Activated CD8-positive, alpha-beta memory T cell treated with anti-CD3 and anti-CD28 coated beads, Interleukin-2, amount 10 ng/mL, durations not matched to agents 7 days and 5 days (primary cell): Measurements from ENCODE around the gene CUL5. TPM values are rescaled to one million over a fixed set of nuclear protein-coding genes. Genes with fewer than 3 reads are reported as not detected.
"Not testable (repeated sequence)": the region's sequence is repeated elsewhere in the genome, so short reads cannot be mapped to it uniquely, and the experiment has no call there.

Experiments used
- ATAC-seq: fragments of 150-1000 bp; cut with Tn5 transposase; one replicate; pipeline ENCODE4 v1.10.0; 2021; ENCODE audit warnings: moderate library complexity
- CTCF ChIA-PET: fragments of 350-600 bp; sonication (Branson Sonifier 250); formaldehyde crosslinking; loops from one replicate; lab custom pipeline; 2021; ENCODE audit warnings: antibody characterized with exemption; lab: Charles Lee
- DNase-seq: peaks from one replicate; pipeline ENCODE4 v3.0.0-alpha.2; 2020
- H3K27ac Mint-ChIP-seq: one replicate; pipeline ENCODE4 v1.8.0; 2021; ENCODE audit warnings: mild to moderate bottlenecking, mixed read lengths
- H3K27me3 Mint-ChIP-seq: one replicate; pipeline ENCODE4 v1.8.0; 2021; ENCODE audit warnings: mixed read lengths
- H3K36me3 Mint-ChIP-seq: one replicate; pipeline ENCODE4 v1.8.0; 2021; ENCODE audit warnings: mild to moderate bottlenecking, mixed read lengths
- H3K4me1 Mint-ChIP-seq: one replicate; pipeline ENCODE4 v1.8.0; 2021; ENCODE audit warnings: mixed read lengths
- H3K4me3 Mint-ChIP-seq: one replicate; pipeline ENCODE4 v1.8.0; 2021; ENCODE audit warnings: mild to moderate bottlenecking, moderate library complexity, mixed read lengths
- H3K9me3 Mint-ChIP-seq: one replicate; pipeline ENCODE4 v1.8.0; 2022; ENCODE audit warnings: low read depth, mixed read lengths
- total RNA-seq, 2 experiments: library from RNA; stranded (reverse); gene quantifications; one replicate each; pipeline ENCODE4 v1.2.3, GENCODE V29; 2021

CUL5 gene
- total RNA-seq, 2 experiments from 2014 or later: 28.4 to 34.4 TPM

DNA sequence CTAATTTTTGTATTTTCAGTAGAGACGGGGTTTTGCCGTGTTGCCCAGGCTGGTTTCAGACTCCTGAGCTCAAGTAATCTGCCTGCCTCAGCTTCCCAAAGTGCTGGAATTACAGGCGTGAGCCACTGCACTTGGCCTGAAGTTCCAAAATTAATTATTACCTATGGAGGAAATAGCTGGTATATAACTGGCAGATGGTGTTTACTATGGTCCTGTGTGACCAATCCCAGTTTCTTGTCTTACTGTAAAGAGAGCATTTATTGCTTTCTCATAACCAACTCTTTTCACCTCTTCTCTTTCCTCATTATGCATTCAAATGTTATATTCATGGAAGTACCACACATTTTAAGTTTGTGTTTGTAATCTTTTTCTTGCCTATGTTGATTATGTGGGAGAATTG lies 88.5 kb downstream of the CUL5 start:
- peaks cover 23% of the 10 kb centered on the region for H3K36me3 Mint-ChIP-seq
- no peaks in the 10 kb centered on the region for H3K9me3 Mint-ChIP-seq
- DNase-seq (no peak), ATAC-seq (no peak)
- no peak overlapping the region for H3K27ac Mint-ChIP-seq
- no peaks in the 10 kb centered on the region for H3K27me3 Mint-ChIP-seq
- no peaks in the 10 kb centered on the region for H3K4me1 Mint-ChIP-seq
- CTCF ChIA-PET: interaction anchor here (1.2 kb wide), 1 partner anchor 475 kb away, joined by 3 read pairs; no protein-coding TSS in a partner anchor
- no peak overlapping the region for H3K4me3 Mint-ChIP-seq

DNA sequence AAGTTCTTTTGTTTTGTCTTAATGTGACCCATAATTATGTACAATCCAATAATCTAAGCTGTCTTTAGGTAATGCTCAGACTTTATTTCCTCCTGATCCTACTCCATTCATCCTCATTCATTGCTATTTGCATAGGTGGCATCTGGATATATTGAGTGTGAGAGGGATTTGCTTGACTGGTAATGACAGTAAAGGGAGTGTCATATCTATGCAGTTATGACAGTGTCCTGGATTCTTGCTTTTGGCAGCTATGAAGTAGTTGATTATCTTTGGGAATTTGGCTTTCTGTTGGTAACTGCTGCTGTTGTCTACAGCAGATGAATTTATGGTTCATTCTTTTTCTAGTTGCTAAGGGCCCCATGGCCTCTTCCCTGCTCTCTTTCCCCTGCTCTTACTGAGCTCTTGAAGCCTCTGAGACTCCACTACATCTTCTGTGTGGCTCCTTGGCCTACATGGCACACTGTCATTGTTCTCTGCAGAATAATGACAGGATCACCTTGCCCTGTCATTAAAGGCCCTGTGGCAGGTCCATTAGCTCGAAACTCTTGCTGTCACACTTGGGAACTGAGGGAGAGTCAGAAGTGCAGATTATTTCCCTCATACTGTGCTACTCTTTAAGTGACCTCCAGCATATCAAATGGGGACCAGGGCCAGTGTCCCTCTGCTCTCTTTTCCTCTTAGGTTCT lies 92.5 kb downstream of the CUL5 start:
- DNase-seq: no peak
- no peak overlapping the region for H3K4me3 Mint-ChIP-seq
- no peaks in the 10 kb centered on the region for H3K27me3 Mint-ChIP-seq
- CTCF ChIA-PET: no interaction called here
- peaks cover 20% of the 10 kb centered on the region for H3K36me3 Mint-ChIP-seq
- no peak overlapping the region for H3K27ac Mint-ChIP-seq
- ATAC-seq: no peak
- H3K4me1 Mint-ChIP-seq: no peaks in the 10 kb centered on the region
- H3K9me3 Mint-ChIP-seq: no peaks in the 10 kb centered on the region

DNA sequence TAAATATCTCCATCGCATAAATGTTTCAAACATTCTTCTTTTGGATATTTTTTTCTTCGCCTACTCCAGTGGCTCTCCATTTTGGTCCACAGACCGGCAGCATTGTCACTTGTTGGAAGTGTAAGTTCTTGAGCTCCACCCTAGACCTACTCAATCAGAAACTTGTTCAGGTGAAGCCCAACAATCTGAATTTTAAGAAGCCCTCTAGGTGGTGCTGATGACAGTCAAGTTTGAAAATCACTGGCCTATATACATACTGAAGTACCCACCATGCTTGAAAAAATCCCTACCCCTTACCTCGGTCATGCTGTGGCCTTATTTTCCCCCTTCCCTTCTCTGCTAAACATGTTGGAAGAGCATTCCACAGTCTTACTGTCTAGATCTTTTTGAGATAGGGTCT lies 102.4 kb downstream of the CUL5 start:
- Mint-ChIP-seq H3K27me3 (no peaks in the 10 kb centered on the region), H3K9me3 (no peaks in the 10 kb centered on the region), H3K4me3 (no peak overlapping the region), H3K36me3 (peaks cover 2% of the 10 kb centered on the region), H3K27ac (no peak overlapping the region), H3K4me1 (peaks cover 4% of the 10 kb centered on the region)
- DNase-seq: no peak
- CTCF ChIA-PET: interaction anchor here (1.0 kb wide), 1 partner anchor 539 kb away, joined by 3 read pairs; no protein-coding TSS in a partner anchor
- ATAC-seq: no peak

DNA sequence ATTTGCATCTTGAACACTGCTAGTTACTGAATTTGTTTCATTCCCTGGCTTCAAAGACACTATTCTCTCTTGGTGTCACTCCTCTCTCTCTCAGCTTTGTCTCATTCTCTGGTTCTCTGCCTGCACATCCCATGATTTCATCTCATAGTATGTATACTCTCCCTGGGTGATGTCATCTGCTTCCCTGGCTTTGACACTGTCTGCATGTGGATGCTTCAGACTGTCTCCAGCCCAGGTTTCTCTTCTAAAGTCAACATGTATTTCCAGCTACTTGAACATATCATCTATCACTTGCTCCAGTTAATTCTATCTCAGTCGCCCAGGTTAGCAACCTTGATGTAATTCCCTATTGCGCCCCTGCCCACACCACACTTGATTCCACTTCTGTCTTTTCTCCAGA lies 103.4 kb downstream of the CUL5 start:
- Mint-ChIP-seq H3K36me3 (peaks cover 2% of the 10 kb centered on the region), H3K4me1 (peaks cover 4% of the 10 kb centered on the region), H3K27me3 (no peaks in the 10 kb centered on the region), H3K4me3 (no peak overlapping the region), H3K9me3 (no peaks in the 10 kb centered on the region), H3K27ac (no peak overlapping the region)
- DNase-seq: no peak
- ATAC-seq: no peak
- CTCF ChIA-PET: interaction anchor here (1.0 kb wide), 1 partner anchor 538 kb away, joined by 3 read pairs; no protein-coding TSS in a partner anchor

- ATAC-seq: no peak
- Mint-ChIP-seq H3K9me3 (no peaks in the 10 kb centered on the region), H3K4me3 (no peak overlapping the region), H3K27ac (no peak overlapping the region), H3K27me3 (no peaks in the 10 kb centered on the region), H3K36me3 (peaks cover 2% of the 10 kb centered on the region), H3K4me1 (peaks cover 6% of the 10 kb centered on the region)
- CTCF ChIA-PET: no interaction called here
- no peak for DNase-seq
Observed at GRCh38 chr11:108115500-108116140, 106.9 kb downstream of the CUL5 start.

DNA sequence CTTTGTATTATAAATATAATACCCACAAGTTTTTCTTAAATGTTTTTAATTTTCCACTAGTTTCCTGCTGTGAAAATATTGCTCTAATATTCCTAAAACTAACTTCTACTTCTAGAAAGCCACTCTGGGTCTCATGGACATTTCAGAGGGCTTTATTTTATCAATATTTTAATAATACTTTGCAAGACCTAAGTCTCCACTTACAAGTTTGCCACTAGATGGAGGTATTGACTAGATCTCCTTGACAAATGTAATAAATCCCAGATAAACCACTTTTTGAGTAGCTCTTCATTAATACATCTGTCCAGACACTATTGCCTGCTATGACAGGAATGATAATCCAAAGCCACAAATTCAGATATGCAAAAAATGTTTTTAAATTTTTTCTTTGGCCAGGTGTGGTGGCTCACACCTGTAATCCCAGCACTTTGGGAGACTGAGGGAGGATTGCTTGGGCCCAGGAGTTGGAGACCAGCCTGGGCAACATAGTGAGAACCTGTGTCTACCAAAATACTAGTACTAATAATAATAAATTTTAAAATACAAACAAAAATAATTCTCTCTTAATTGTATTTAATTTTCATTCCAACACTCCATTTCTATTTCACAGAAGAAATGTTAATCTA lies 109.2 kb downstream of the CUL5 start:
- CTCF ChIA-PET: interaction anchor here (0.9 to 4.5 kb wide), 17 partner anchors 9 to 580 kb away, joined by 3 to 45 read pairs (median 4); partner anchors contain the start of genes ATM, CUL5, DDX10 and NPAT
- no peak for ATAC-seq
- H3K4me1 Mint-ChIP-seq: peaks cover 18% of the 10 kb centered on the region
- peaks cover 2% of the 10 kb centered on the region for H3K36me3 Mint-ChIP-seq
- no peak overlapping the region for H3K4me3 Mint-ChIP-seq
- no peak for DNase-seq
- H3K27ac Mint-ChIP-seq: no peak overlapping the region
- H3K9me3 Mint-ChIP-seq: no peaks in the 10 kb centered on the region
- no peaks in the 10 kb centered on the region for H3K27me3 Mint-ChIP-seq

DNA sequence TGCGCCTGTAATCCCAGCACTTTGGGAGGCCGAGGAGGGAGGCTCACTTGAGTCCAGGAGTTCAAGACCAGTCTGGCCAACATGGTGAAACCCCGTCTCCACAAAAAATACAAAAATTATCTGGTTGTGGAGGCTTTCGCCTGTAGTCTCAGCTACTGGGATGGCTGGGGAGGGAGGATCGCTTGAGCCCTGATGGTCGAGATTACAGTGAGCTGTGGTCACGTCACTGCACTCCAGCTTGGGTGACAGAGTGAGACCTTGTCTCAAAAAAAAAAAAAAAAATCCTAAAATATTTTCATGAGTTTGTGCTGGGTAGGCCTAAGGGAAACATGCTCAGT lies 112.2 kb downstream of the CUL5 start:
- H3K27ac Mint-ChIP-seq: peak overlapping the region; percentile 85
- not testable (repeated sequence) for H3K9me3 Mint-ChIP-seq, DNase-seq, ATAC-seq, H3K36me3 Mint-ChIP-seq, H3K27me3 Mint-ChIP-seq
- H3K4me1 Mint-ChIP-seq: peaks cover 43% of the 10 kb centered on the region
- CTCF ChIA-PET: interaction anchor here (1.3 to 4.5 kb wide), 2 partner anchors 528 to 535 kb away, joined by 3 to 45 read pairs; no protein-coding TSS in a partner anchor
- H3K4me3 Mint-ChIP-seq: peak overlapping the region; percentile 88

DNA sequence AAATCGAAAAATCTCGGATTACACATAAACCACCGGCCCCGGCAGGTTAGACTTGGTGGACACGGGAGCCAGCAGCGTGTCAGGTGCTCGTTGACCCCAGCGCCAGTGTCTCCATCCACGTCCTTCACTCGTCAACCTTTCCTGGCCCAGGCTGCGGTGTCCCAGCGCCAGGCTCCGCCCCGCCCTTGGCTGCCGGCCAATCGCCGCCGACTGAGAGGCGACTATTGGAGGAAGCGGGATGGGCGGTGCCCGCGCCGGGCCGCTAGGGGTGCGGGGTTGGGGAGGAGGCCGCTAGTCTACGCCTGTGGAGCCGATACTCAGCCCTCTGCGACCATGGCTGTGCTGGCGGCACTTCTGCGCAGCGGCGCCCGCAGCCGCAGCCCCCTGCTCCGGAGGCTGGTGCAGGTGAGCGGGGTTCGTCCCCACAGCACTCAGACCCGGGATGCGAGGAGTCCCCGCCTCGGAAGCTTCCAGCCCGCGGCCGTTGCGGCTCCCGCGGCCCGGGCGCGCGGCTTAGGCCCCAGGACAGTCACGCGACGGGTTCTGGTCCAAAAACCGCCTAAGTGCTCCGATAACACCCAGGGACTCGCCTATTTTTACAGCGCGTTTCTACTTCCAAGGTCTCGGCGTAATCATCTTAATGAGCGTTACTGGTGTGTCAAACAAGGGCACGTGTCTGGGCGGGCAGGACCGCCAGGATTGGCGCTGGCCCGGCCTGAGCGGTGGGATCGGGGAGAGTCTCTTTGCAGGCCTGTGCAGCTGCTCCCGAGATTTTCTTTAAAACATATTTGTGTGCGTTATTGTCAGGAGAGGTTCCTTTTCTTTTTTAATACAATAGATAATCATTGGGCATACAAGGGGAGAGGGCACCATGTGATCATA lies 112.8 kb downstream of the CUL5 start, which contains the start of gene ACAT1:
ACAT1 (plus strand) TSS at position 294 of the 882 bp plus-strand sequence; CDS start at position 334, 40 bp downstream.
- peak within 1 kb of the TSS; percentile 85 for H3K27ac Mint-ChIP-seq
- DNase-seq (peak; percentile 97), ATAC-seq (peak; percentile 98)
- H3K27me3 Mint-ChIP-seq: no peaks in the 10 kb centered on the region
- H3K9me3 Mint-ChIP-seq: no peaks in the 10 kb centered on the region
- H3K36me3 Mint-ChIP-seq: peaks cover 11% of the 10 kb centered on the region
- CTCF ChIA-PET: interaction anchor here (1.3 to 1.6 kb wide), 2 partner anchors 527 to 534 kb away, joined by 3 to 5 read pairs; no protein-coding TSS in a partner anchor
- H3K4me3 Mint-ChIP-seq: peak within 1 kb of the TSS; percentile 88
- H3K4me1 Mint-ChIP-seq: peaks cover 46% of the 10 kb centered on the region

DNA sequence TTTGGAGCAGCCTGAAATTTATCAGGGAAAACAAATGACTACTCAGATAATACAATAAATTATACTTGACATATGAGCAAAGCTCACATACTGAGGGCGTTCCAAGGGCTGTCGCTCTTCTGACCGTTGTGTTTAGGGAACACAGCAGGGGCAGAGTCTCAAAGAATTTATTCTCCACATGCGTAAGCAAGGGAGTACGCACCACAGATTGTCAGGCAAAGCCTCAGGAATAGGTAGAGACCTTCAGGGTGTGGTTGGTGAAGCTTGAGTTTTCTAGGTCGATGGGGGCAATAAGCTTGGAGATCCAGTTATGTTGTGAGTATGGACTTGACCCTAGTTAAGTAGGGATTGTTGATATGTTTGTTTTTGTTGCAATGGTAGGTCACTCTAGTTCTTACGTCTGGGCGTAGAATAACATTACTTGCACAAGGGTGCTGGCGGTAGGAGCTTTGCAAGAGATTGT lies 113.5 kb downstream of the CUL5 start:
- CTCF ChIA-PET: interaction anchor here (1.3 to 1.6 kb wide), 3 partner anchors 113 to 534 kb away, joined by 3 to 5 read pairs (median 4); partner anchors contain the start of gene CUL5
- peaks cover 47% of the 10 kb centered on the region for H3K4me1 Mint-ChIP-seq
- DNase-seq: no peak
- ATAC-seq: no peak
- no peaks in the 10 kb centered on the region for H3K27me3 Mint-ChIP-seq
- no peaks in the 10 kb centered on the region for H3K9me3 Mint-ChIP-seq
- H3K4me3 Mint-ChIP-seq: peak overlapping the region; percentile 88
- peaks cover 14% of the 10 kb centered on the region for H3K36me3 Mint-ChIP-seq
- H3K27ac Mint-ChIP-seq: peak overlapping the region; percentile 79

DNA sequence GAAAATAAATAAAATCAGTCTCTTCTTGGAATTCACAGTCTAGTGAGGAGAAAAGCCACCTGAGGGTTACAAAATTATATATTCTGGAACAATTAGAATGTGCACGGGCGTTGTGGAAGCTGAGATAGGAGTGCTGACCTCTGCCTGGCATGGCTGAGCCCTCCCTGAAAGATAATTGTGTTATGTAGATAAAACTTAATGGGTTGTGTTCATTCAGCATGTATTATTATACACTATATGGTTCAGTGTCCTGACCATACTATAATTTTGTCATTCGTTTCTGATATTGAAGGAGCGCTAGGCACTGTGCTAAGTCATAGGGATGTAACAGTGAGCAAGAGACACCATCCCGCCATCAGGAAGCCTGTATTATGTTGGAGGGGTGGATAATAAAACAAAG lies 116.4 kb downstream of the CUL5 start:
- no peak overlapping the region for H3K4me3 Mint-ChIP-seq

DNA sequence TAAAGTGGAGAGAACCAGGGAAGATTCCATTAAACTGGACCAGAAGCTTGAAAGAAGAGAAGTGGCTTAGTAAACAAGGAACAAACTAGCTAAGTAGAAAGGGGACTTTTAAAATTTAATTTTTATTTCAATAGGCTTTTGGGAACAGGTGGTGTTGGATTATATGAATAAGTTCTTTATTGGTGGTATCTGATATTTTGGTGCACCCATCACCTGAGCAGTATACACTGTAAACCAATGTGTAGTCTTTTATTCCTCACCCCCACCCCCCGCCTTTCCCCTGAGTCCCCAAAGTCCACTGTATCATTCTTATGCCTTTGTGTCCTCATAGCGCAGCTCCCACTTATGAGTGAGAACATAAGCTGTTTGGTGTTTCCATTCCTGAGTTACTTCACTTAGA lies 120.1 kb downstream of the CUL5 start:
- peaks cover 35% of the 10 kb centered on the region for H3K36me3 Mint-ChIP-seq
- CTCF ChIA-PET: interaction anchor here (0.6 kb wide), 1 partner anchor 261 kb away, joined by 3 read pairs; no protein-coding TSS in a partner anchor
- H3K4me1 Mint-ChIP-seq: peaks cover 22% of the 10 kb centered on the region
- no peak for ATAC-seq
- no peaks in the 10 kb centered on the region for H3K27me3 Mint-ChIP-seq
- no peak overlapping the region for H3K4me3 Mint-ChIP-seq
- H3K9me3 Mint-ChIP-seq: no peaks in the 10 kb centered on the region
- no peak overlapping the region for H3K27ac Mint-ChIP-seq
- DNase-seq: no peak

More for the DNA sequence above, 116.4 kb downstream of the CUL5 start:
- DNase-seq (no peak), ATAC-seq (no peak)
- Mint-ChIP-seq H3K9me3 (no peaks in the 10 kb centered on the region), H3K36me3 (peaks cover 29% of the 10 kb centered on the region), H3K4me1 (peaks cover 44% of the 10 kb centered on the region), H3K27me3 (no peaks in the 10 kb centered on the region), H3K27ac (peak overlapping the region; percentile 82)
- CTCF ChIA-PET: interaction anchor here (0.6 to 1.7 kb wide), 2 partner anchors 10 kb away, joined by 3 to 6 read pairs; no protein-coding TSS in a partner anchor

GRCh38 chr11:108131993-108132392 lies 123.3 kb downstream of the CUL5 start:
- no peak for DNase-seq
- Mint-ChIP-seq H3K4me1 (peaks cover 15% of the 10 kb centered on the region), H3K27ac (no peak overlapping the region), H3K27me3 (no peaks in the 10 kb centered on the region), H3K9me3 (no peaks in the 10 kb centered on the region), H3K36me3 (peaks cover 33% of the 10 kb centered on the region), H3K4me3 (no peak overlapping the region)
- ATAC-seq: no peak
- CTCF ChIA-PET: interaction anchor here (0.7 to 1.2 kb wide), 2 partner anchors 123 to 354 kb away, joined by 3 to 4 read pairs; partner anchors contain the start of gene CUL5
